Spleen (tissue), 7 donors: Measurements from ENCODE around the gene DECR2.
A peak's percentile ranks its signal among the peaks of the same experiment; 100 is the strongest.

Source experiments
- CTCF ChIP-seq, 11 experiments: fragments of 200-600 bp in 7 of 11; fragments of 450-650 bp in 4 of 11; sonication (generic) in 4 of 11; IDR thresholded peaks in 8 of 11; conservative IDR thresholded peaks in 3 of 11; 1 replicate in 7 of 11; 2 replicates in 4 of 11; pipeline versions ENCODE4 v1.4.0 to v1.8.0; 2016 to 2021; ENCODE audit warnings: antibody characterized with exemption in 11 of 11, inconsistent platforms in 4 of 11, mild to moderate bottlenecking in 1 of 11
- POLR2AphosphoS5 ChIP-seq, 3 donors: sonication (generic); formaldehyde crosslinking; IDR thresholded peaks; one replicate each; pipeline ENCODE4 v1.5.1; 2017; ENCODE audit warnings: antibody characterized with exemption in 3 of 3
- donor health status: DM: no; HTN: no; CAD: no; lungs with moderate emphysema.
- donor health status: DM: no; HTN: no; CAD: no.
- donor health status: DM: no; HTN: no; CAD: no.

- TF ChIP-seq CTCF (IDR thresholded peaks at IDR 0.05 in 8 of 11, conservative IDR thresholded peaks at IDR 0.05 in 3 of 11) (no peak), POLR2AphosphoS5 (IDR thresholded peaks at IDR 0.05) (peak in 1 of 3 donors; percentile 34)
Measured at GRCh38 chr16:381012-381788, 20.5 kb upstream of the DECR2 start.
